PC-9 (cell line): ENCODE results near the gene CYP1A1. TPM values are rescaled to one million over a fixed set of nuclear protein-coding genes. Genes with fewer than 3 reads are reported as not detected.

ENCODE experiments used
- BruUV-seq: library from RNA; stranded (reverse); fragments of 400-500 nt; replicated peaks from 2 replicates; lab custom pipeline; 2021; lab: Mats Ljungman, UMichigan
- CTCF ChIA-PET: fragments of 300-600 bp; sonication (Branson Sonifier 250); formaldehyde crosslinking; loops from one replicate; lab custom pipeline; 2022; ENCODE audit warnings: antibody characterized with exemption; lab: Charles Lee
- POLR2A ChIA-PET: fragments of 300-600 bp; sonication (Branson Sonifier 250); formaldehyde crosslinking; loops from one replicate; lab custom pipeline; 2022; ENCODE audit warnings: antibody characterized with exemption; ENCODE audit not compliant: unreplicated experiment; lab: Charles Lee
- DNase-seq, 2 experiments: peaks; one replicate each; pipeline versions ENCODE4 v3.0.0 to v3.0.0-alpha.2; 2015 to 2022; ENCODE audit warnings: mixed read lengths in 1 of 2
- H2AFZ ChIP-seq: fragments of 200-600 bp; sonication (generic); 2 replicates; pipeline ENCODE4 v1.8.1; 2017; ENCODE audit warnings: antibody characterized with exemption
- H3F3A ChIP-seq: fragments of 200-600 bp; sonication (generic); 2 replicates; pipeline ENCODE4 v1.8.1; 2017; ENCODE audit warnings: antibody characterized with exemption, mild to moderate bottlenecking, low read depth; ENCODE audit not compliant: insufficient read depth
- H3K27ac ChIP-seq: fragments of 200-600 bp; sonication (generic); 2 replicates; pipeline ENCODE4 v1.6.1; 2016; ENCODE audit warnings: mixed run types
- H3K27me3 ChIP-seq: fragments of 200-600 bp; sonication (generic); 2 replicates; pipeline ENCODE4 v1.6.1; 2016; ENCODE audit warnings: low read depth, mixed run types; ENCODE audit not compliant: insufficient read depth
- H3K36me3 ChIP-seq: fragments of 200-600 bp; sonication (generic); 2 replicates; pipeline ENCODE4 v1.6.1; 2016; ENCODE audit warnings: low read depth, mixed run types
- H3K4me1 ChIP-seq: fragments of 200-600 bp; sonication (generic); replicated peaks from 2 replicates; pipeline ENCODE4 v1.6.1; 2016; ENCODE audit warnings: mixed run types; ENCODE audit not compliant: insufficient read depth
- H3K4me2 ChIP-seq: fragments of 200-600 bp; sonication (generic); 2 replicates; pipeline ENCODE4 v1.6.1; 2017; ENCODE audit warnings: mixed run types
- H3K4me3 ChIP-seq: fragments of 200-600 bp; sonication (generic); 2 replicates; pipeline ENCODE4 v1.6.1; 2016; ENCODE audit warnings: mixed run types
- H3K79me2 ChIP-seq: fragments of 200-600 bp; sonication (generic); 2 replicates; pipeline ENCODE4 v1.6.1; 2017; ENCODE audit warnings: low read depth, mixed run types
- H3K9me2 ChIP-seq: fragments of 200-600 bp; sonication (generic); 2 replicates; pipeline ENCODE4 v1.8.1; 2017; ENCODE audit warnings: mild to moderate bottlenecking; ENCODE audit not compliant: insufficient read depth
- H3K9me3 ChIP-seq: fragments of 200-600 bp; sonication (generic); 2 replicates; pipeline ENCODE4 v1.8.1; 2016; ENCODE audit warnings: low read depth; ENCODE audit not compliant: insufficient read depth
- H4K20me1 ChIP-seq: fragments of 200-600 bp; sonication (generic); 2 replicates; pipeline ENCODE4 v1.8.1; 2017; ENCODE audit not compliant: insufficient read depth
- EZH2 ChIP-seq: fragments of 200-600 bp; sonication (generic); IDR thresholded peaks from 2 replicates; pipeline ENCODE4 v1.8.0; 2017; ENCODE audit warnings: antibody characterized with exemption, low read depth
- intact Hi-C: fragments of 100-400 bp; cut with micrococcal nuclease; formaldehyde crosslinking; loops from one replicate; pipeline ENCODE4 v1.10.0; 2022; ENCODE audit not compliant: unreplicated experiment
- total RNA-seq: library from RNA; stranded (reverse); gene quantifications from 2 replicates; pipeline ENCODE4 v1.2.3, GENCODE V29; 2021
- TF ChIP-seq, protein P1 (sequence below): fragments of 200-600 bp; sonication (generic); conservative IDR thresholded peaks from 2 replicates; pipeline ENCODE4 v1.6.1; 2017; ENCODE audit warnings: mixed run types, antibody characterized with exemption, mild to moderate bottlenecking, moderate library complexity

Gene CYP1A1
- total RNA-seq, 1 experiment from 2014 or later: 0.39 TPM

- TF ChIP-seq, protein P1, sequence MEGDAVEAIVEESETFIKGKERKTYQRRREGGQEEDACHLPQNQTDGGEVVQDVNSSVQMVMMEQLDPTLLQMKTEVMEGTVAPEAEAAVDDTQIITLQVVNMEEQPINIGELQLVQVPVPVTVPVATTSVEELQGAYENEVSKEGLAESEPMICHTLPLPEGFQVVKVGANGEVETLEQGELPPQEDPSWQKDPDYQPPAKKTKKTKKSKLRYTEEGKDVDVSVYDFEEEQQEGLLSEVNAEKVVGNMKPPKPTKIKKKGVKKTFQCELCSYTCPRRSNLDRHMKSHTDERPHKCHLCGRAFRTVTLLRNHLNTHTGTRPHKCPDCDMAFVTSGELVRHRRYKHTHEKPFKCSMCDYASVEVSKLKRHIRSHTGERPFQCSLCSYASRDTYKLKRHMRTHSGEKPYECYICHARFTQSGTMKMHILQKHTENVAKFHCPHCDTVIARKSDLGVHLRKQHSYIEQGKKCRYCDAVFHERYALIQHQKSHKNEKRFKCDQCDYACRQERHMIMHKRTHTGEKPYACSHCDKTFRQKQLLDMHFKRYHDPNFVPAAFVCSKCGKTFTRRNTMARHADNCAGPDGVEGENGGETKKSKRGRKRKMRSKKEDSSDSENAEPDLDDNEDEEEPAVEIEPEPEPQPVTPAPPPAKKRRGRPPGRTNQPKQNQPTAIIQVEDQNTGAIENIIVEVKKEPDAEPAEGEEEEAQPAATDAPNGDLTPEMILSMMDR: no peak
- no peak for TF ChIP-seq EZH2
- no peak overlapping the region for H3K4me3 ChIP-seq
- no peaks in the 10 kb centered on the region for H3K9me3 ChIP-seq
- H3F3A ChIP-seq: no peaks in the 10 kb centered on the region; the same call in 1 of the 2 replicates
- H3K27me3 ChIP-seq: no peaks in the 10 kb centered on the region
- H3K79me2 ChIP-seq: peaks cover 8% of the 10 kb centered on the region; the same call in 1 of the 2 replicates
- DNase-seq: no peak
- POLR2A ChIA-PET: no interaction called here
- intact Hi-C loops: no loop called here
- H2AFZ ChIP-seq: no peak overlapping the region
- H3K27ac ChIP-seq: no peak overlapping the region
- H3K36me3 ChIP-seq: no peaks in the 10 kb centered on the region
- CTCF ChIA-PET: interaction anchor here (0.7 kb wide), 1 partner anchor 10 kb away, joined by 4 read pairs; no protein-coding TSS in a partner anchor
- H3K4me2 ChIP-seq: no peak overlapping the region
- no TSS peak for BruUV-seq
- no peaks in the 10 kb centered on the region for H3K9me2 ChIP-seq
- H4K20me1 ChIP-seq: peaks cover 9% of the 10 kb centered on the region; the same call in 1 of the 2 replicates
- H3K4me1 ChIP-seq: no peaks in the 10 kb centered on the region
Observed at GRCh38 chr15:74669627-74670026, 55.7 kb downstream of the CYP1A1 start.

Other genes with a start within 250 kb of the CYP1A1 start
- 9.6 and 10.8 TPM in 2 replicates for gene ARID3B, start 184.3 kb downstream of the CYP1A1 start, total RNA-seq
- 70.7 and 80.1 TPM in 2 replicates for gene CLK3, start 109.7 kb downstream of the CYP1A1 start, total RNA-seq
- gene EDC3, start 29.5 kb downstream of the CYP1A1 start, total RNA-seq: 43.3 and 46.3 TPM in 2 replicates
- gene CYP1A2, start 23.3 kb upstream of the CYP1A1 start, total RNA-seq: not detected in 2 replicates
- gene CSK, start 56.6 kb upstream of the CYP1A1 start, total RNA-seq: 78.3 TPM in 2 replicates
- not detected in 2 replicates for gene LMAN1L, start 87.3 kb upstream of the CYP1A1 start, total RNA-seq
- gene CPLX3, start 101.1 kb upstream of the CYP1A1 start, total RNA-seq: not detected in 2 replicates
- gene ULK3, start 117.6 kb upstream of the CYP1A1 start, total RNA-seq: 30.2 and 46.6 TPM in 2 replicates
- 84.6 and 87.4 TPM in 2 replicates for gene SCAMP2, start 147.8 kb upstream of the CYP1A1 start, total RNA-seq
- gene MPI, start 164.5 kb upstream of the CYP1A1 start, total RNA-seq: 22.5 and 23.0 TPM in 2 replicates
- gene FAM219B, start 181.3 kb upstream of the CYP1A1 start, total RNA-seq: 41.8 and 45.5 TPM in 2 replicates
- 177 and 247 TPM in 2 replicates for gene COX5A, start 212.5 kb upstream of the CYP1A1 start, total RNA-seq
- 14.9 and 19.6 TPM in 2 replicates for gene RPP25, start 231.2 kb upstream of the CYP1A1 start, total RNA-seq